ENCODE data around the gene EPHB3. TPM values are rescaled to one million over a fixed set of nuclear protein-coding genes. Genes with fewer than 3 reads are reported as not detected.

EPHB3 gene
- total and polyA plus RNA-seq, 4 donors: 0.14 to 1.8 (median 0.67) TPM

DNA sequence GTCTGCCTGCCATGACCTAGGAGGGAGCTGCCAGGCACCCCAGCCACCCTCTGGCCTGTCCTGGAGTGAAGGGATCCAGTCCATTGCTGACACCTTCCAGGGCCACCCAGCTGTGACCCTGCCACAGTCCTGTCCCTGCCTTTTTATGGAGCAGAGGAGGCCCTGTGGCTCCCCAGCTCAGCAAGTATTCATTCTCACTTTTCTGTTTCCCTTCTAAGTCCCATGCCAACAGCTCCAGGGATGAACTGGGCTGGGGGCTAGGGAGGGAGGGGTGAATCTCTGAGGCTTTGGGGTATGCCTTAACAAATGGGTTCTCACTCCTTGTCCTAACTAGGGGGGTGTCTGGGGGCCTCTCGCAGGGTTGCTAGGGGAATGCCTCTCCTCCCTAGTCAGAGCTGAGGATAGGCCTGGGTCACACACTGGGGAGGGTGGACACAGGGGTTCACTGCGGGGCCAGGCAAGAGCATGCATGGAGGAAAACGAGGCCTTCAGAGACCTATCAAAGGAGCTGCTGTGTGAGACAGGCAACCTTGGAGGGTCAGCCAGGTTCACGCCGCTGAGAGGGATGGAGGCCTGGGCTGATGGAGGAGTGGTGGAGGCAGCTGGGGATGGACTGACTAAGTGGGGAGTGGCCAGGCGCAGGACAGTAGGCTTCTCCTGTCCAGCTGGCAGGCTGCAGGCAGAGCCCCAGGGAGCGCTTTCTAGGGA lies 31.8 kb downstream of the EPHB3 start:
- Histone ChIP-seq H3K4me3 (ENCODE audit: low read depth in 1 of 3, low read length in 3 of 3) (no peak overlapping the region), H3K36me3 (ENCODE audit: control insufficient read depth in 4 of 4, insufficient read depth in 3 of 4, low read depth in 1 of 4, low read length in 3 of 4) (no peaks in the 10 kb centered on the region), H3K4me1 (ENCODE audit: control insufficient read depth in 4 of 4, insufficient read depth in 4 of 4, low read length in 3 of 4) (peaks cover 0 to 4% (median 2%) of the 10 kb centered on the region in 4 donors), H3K9me3 (ENCODE audit: control insufficient read depth in 4 of 4, low read length in 3 of 4) (no peaks in the 10 kb centered on the region), H3K27me3 (ENCODE audit: control insufficient read depth in 4 of 4, insufficient read depth in 4 of 4, low read length in 3 of 4) (no peaks in the 10 kb centered on the region), H3K27ac (ENCODE audit: low read depth in 1 of 2, low read length in 2 of 2) (no peak overlapping the region), H3K9ac (ENCODE audit: low read depth in 1 of 2, low read length in 2 of 2) (no peak overlapping the region)
- DNase-seq (ENCODE audit: low spot score): no peak
- no peak for TF ChIP-seq YY1 (IDR thresholded peaks at IDR 0.05)
- TF ChIP-seq FOXA2 (IDR thresholded peaks at IDR 0.05): no peak
- TF ChIP-seq SP1 (IDR thresholded peaks at IDR 0.05): no peak
- TF ChIP-seq, protein P1, sequence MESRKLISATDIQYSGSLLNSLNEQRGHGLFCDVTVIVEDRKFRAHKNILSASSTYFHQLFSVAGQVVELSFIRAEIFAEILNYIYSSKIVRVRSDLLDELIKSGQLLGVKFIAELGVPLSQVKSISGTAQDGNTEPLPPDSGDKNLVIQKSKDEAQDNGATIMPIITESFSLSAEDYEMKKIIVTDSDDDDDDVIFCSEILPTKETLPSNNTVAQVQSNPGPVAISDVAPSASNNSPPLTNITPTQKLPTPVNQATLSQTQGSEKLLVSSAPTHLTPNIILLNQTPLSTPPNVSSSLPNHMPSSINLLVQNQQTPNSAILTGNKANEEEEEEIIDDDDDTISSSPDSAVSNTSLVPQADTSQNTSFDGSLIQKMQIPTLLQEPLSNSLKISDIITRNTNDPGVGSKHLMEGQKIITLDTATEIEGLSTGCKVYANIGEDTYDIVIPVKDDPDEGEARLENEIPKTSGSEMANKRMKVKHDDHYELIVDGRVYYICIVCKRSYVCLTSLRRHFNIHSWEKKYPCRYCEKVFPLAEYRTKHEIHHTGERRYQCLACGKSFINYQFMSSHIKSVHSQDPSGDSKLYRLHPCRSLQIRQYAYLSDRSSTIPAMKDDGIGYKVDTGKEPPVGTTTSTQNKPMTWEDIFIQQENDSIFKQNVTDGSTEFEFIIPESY (IDR thresholded peaks at IDR 0.05): no peak
- TF ChIP-seq MAX (IDR thresholded peaks at IDR 0.05): no peak
- WGBS: 85% methylated on average over 7 of the region's 7 CpGs

DNA sequence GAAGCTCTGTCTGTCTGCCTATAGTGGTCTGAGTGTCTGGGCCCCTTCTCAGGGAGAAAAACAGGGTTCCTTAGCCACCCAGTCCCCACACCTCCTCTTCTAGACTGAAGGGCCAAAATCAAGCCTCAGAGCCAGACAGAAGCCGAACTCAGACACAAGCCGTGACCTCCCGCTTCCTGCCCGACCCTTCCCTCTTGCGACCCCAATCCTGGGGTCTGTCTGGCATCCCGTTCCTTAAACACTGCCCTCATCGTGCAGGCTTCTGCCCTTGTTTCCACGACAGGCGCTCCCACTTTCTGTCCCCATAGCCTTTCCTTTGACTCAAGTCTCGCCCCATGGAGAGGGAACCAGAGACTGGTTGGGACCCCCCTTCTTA lies 32.3 kb downstream of the EPHB3 start:
- WGBS: 84% methylated on average over 10 of the region's 10 CpGs
- Histone ChIP-seq H3K4me1 (ENCODE audit: control insufficient read depth in 4 of 4, insufficient read depth in 4 of 4, low read length in 3 of 4) (peaks cover 0 to 4% (median 2%) of the 10 kb centered on the region in 4 donors), H3K27me3 (ENCODE audit: control insufficient read depth in 4 of 4, insufficient read depth in 4 of 4, low read length in 3 of 4) (no peaks in the 10 kb centered on the region), H3K9me3 (ENCODE audit: control insufficient read depth in 4 of 4, low read length in 3 of 4) (no peaks in the 10 kb centered on the region), H3K36me3 (ENCODE audit: control insufficient read depth in 4 of 4, insufficient read depth in 3 of 4, low read depth in 1 of 4, low read length in 3 of 4) (no peaks in the 10 kb centered on the region), H3K4me3 (ENCODE audit: low read depth in 1 of 3, low read length in 3 of 3) (no peak overlapping the region), H3K27ac (ENCODE audit: low read depth in 1 of 2, low read length in 2 of 2) (no peak overlapping the region), H3K9ac (ENCODE audit: low read depth in 1 of 2, low read length in 2 of 2) (no peak overlapping the region)
- no peak for DNase-seq (ENCODE audit: low spot score)
- no peak for TF ChIP-seq RXRA (IDR thresholded peaks at IDR 0.05)
- TF ChIP-seq CTCF (IDR thresholded peaks at IDR 0.05; ENCODE audit: low read depth, low read length, missing input control): no peak
- no peak for TF ChIP-seq HNF4G (IDR thresholded peaks at IDR 0.05)
- TF ChIP-seq REST (IDR thresholded peaks at IDR 0.05): no peak
- TF ChIP-seq HNF4A (conservative IDR thresholded peaks at IDR 0.05): no peak
- TF ChIP-seq, protein P2, sequence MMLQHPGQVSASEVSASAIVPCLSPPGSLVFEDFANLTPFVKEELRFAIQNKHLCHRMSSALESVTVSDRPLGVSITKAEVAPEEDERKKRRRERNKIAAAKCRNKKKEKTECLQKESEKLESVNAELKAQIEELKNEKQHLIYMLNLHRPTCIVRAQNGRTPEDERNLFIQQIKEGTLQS (IDR thresholded peaks at IDR 0.05): no peak
- no peak for TF ChIP-seq RAD21 (IDR thresholded peaks at IDR 0.05)
